Neuronal stem cell (in vitro differentiated cells): ENCODE data around the gene DCDC1.
A peak's percentile ranks its signal among the peaks of the same experiment; 100 is the strongest.

ENCODE experiments used
- DNase-seq: peaks from one replicate; pipeline ENCODE4 v3.0.0-alpha.2; 2013; ENCODE audit warnings: low spot score
- H2AFZ ChIP-seq: one replicate; pipeline ENCODE4 v1.6.1; 2013; ENCODE audit warnings: mild to moderate bottlenecking, low read length, inconsistent platforms
- H2AK5ac ChIP-seq: 2 replicates; pipeline ENCODE4 v1.6.1; 2013; ENCODE audit warnings: low read depth, mild to moderate bottlenecking, inconsistent platforms, low read length, moderate library complexity, mixed read lengths
- H2BK120ac ChIP-seq: 2 replicates; pipeline ENCODE4 v1.6.1; 2013; ENCODE audit warnings: low read depth, mild to moderate bottlenecking, inconsistent platforms, low read length, moderate library complexity, mixed read lengths
- H2BK12ac ChIP-seq: one replicate; pipeline ENCODE4 v1.6.1; 2013; ENCODE audit warnings: low read length, inconsistent platforms
- H2BK15ac ChIP-seq: 2 replicates; pipeline ENCODE4 v1.6.1; 2013; ENCODE audit warnings: mild to moderate bottlenecking, low read length, inconsistent platforms, mixed read lengths
- H2BK5ac ChIP-seq: one replicate; pipeline ENCODE4 v1.6.1; 2013; ENCODE audit warnings: inconsistent platforms, mild to moderate bottlenecking, low read length, moderate library complexity
- H3K14ac ChIP-seq: one replicate; pipeline ENCODE4 v1.6.1; 2013; ENCODE audit warnings: low read length, inconsistent platforms
- H3K18ac ChIP-seq: 2 replicates; pipeline ENCODE4 v1.6.1; 2013; ENCODE audit warnings: low read length, inconsistent platforms
- H3K23ac ChIP-seq: 2 replicates; pipeline ENCODE4 v1.6.1; 2013; ENCODE audit warnings: low read depth, mild to moderate bottlenecking, mixed read lengths, low read length, inconsistent platforms; ENCODE audit not compliant: poor library complexity
- H3K27ac ChIP-seq: replicated peaks from 3 replicates; pipeline ENCODE4 v1.5.1; 2013; ENCODE audit warnings: low read length, inconsistent platforms
- H3K27me3 ChIP-seq, 3 experiments: 2 replicates each; pipeline ENCODE4 v1.6.1; 2013; ENCODE audit warnings: low read length in 3 of 3, mild to moderate bottlenecking in 2 of 3, inconsistent platforms in 1 of 3, low read depth in 1 of 3, mixed read lengths in 1 of 3, moderate library complexity in 1 of 3; ENCODE audit not compliant: control insufficient read depth in 3 of 3, insufficient read depth in 3 of 3
- H3K36me3 ChIP-seq, 2 donors: replicated peaks in 1 of 2; 2 replicates each; pipeline ENCODE4 v1.6.1; 2013; ENCODE audit warnings: low read length in 2 of 2; ENCODE audit not compliant: control insufficient read depth in 2 of 2, insufficient read depth in 2 of 2
- H3K4ac ChIP-seq: 2 replicates; pipeline ENCODE4 v1.6.1; 2013; ENCODE audit warnings: inconsistent platforms, mild to moderate bottlenecking, low read length, moderate library complexity
- H3K4me1 ChIP-seq, 2 donors: 1 replicate in 1 of 2; 2 replicates in 1 of 2; pipeline ENCODE4 v1.6.1; 2013; ENCODE audit warnings: low read length in 2 of 2, low read depth in 1 of 2; ENCODE audit not compliant: control insufficient read depth in 2 of 2, insufficient read depth in 1 of 2
- H3K4me2 ChIP-seq: one replicate; pipeline ENCODE4 v1.6.1; 2013; ENCODE audit warnings: mild to moderate bottlenecking, low read length, inconsistent platforms; ENCODE audit not compliant: insufficient read depth, poor library complexity, severe bottlenecking
- H3K4me3 ChIP-seq, 2 donors: 2 replicates each; pipeline ENCODE4 v1.5.1; 2013; ENCODE audit warnings: low read length in 2 of 2, mild to moderate bottlenecking in 2 of 2, inconsistent platforms in 1 of 2, moderate library complexity in 1 of 2
- H3K79me1 ChIP-seq: one replicate; pipeline ENCODE4 v1.6.1; 2013; ENCODE audit warnings: low read depth, mild to moderate bottlenecking, inconsistent platforms, low read length, moderate library complexity
- H3K9ac ChIP-seq: one replicate; pipeline ENCODE4 v1.6.1; 2013; ENCODE audit warnings: mild to moderate bottlenecking, low read depth, low read length, inconsistent platforms; ENCODE audit not compliant: poor library complexity
- H3K9me3 ChIP-seq, 2 donors: replicated peaks in 1 of 2; 2 replicates each; pipeline versions ENCODE3 to v1.6.1; 2013; ENCODE audit warnings: low read length in 2 of 2, mild to moderate bottlenecking in 2 of 2, inconsistent platforms in 1 of 2, low read depth in 1 of 2, mixed read lengths in 1 of 2, moderate library complexity in 1 of 2; ENCODE audit not compliant: control insufficient read depth in 2 of 2, insufficient read depth in 1 of 2
- H4K8ac ChIP-seq: one replicate; pipeline ENCODE4 v1.6.1; 2013; ENCODE audit warnings: low read depth, mild to moderate bottlenecking, inconsistent platforms, low read length, moderate library complexity
- H4K91ac ChIP-seq: one replicate; pipeline ENCODE4 v1.6.1; 2013; ENCODE audit warnings: low read length, low read depth, mild to moderate bottlenecking, inconsistent platforms; ENCODE audit not compliant: poor library complexity
- WGBS, 2 donors: extraction: QIAGEN DNeasy Blood & Tissue Kit; methylation state at CpG; one replicate each; pipeline ENCODE4 v1.1.7; 2013; ENCODE audit warnings: missing lambda C conversion rate in 2 of 2, mixed read lengths in 1 of 2; ENCODE audit not compliant: insufficient read length in 2 of 2, insufficient replicate concordance in 1 of 2; ENCODE audit errors: extremely low coverage in 2 of 2; 5-methylcytosine and 5-hydroxymethylcytosine counted together

The DCDC1 gene

GRCh38 chr11:31415435-31415834 is 45.9 kb upstream of the DCDC1 start:
- Histone ChIP-seq H3K79me1 (no peaks in the 10 kb centered on the region), H3K14ac (peak overlapping the region; percentile 47), H2AFZ (no peak overlapping the region), H3K4ac (no peak overlapping the region), H3K4me1 (peaks cover 2 to 18% of the 10 kb centered on the region in 2 donors), H3K9ac (no peak overlapping the region), H3K9me3 (peaks cover 4 to 8% of the 10 kb centered on the region in 2 donors), H3K18ac (peak overlapping the region; percentile 48), H2BK5ac (no peak overlapping the region), H3K23ac (no peak overlapping the region), H4K91ac (no peak overlapping the region), H2BK120ac (no peak overlapping the region), H2AK5ac (no peak overlapping the region), H3K4me3 (no peak overlapping the region), H2BK12ac (no peak overlapping the region), H3K36me3 (peaks cover 2 to 13% of the 10 kb centered on the region in 2 donors), H3K27ac (no peak overlapping the region), H4K8ac (no peak overlapping the region), H3K4me2 (no peak overlapping the region), H3K27me3 (no peaks in the 10 kb centered on the region), H2BK15ac (no peak overlapping the region)
- WGBS, 2 donors, result no CpG with 5 or more reads among the region's 4 CpGs
- DNase-seq, result no peak

GRCh38 chr11:31414338-31414737 is 44.8 kb upstream of the DCDC1 start:
- no peak overlapping the region for H4K91ac ChIP-seq
- no peak overlapping the region for H2BK5ac ChIP-seq
- no peak overlapping the region for H2BK120ac ChIP-seq
- no peak overlapping the region for H3K23ac ChIP-seq
- no peak overlapping the region for H3K4me2 ChIP-seq
- H3K27me3 ChIP-seq, result no peaks in the 10 kb centered on the region
- no peak overlapping the region for H3K9ac ChIP-seq
- peaks cover 2 to 13% of the 10 kb centered on the region in 2 donors for H3K36me3 ChIP-seq
- no peak overlapping the region for H3K18ac ChIP-seq
- H3K4me1 ChIP-seq, result peaks cover 2 to 13% of the 10 kb centered on the region in 2 donors
- no peak overlapping the region for H3K27ac ChIP-seq
- WGBS, 2 donors, result 100% methylated on average over 1 of the region's 3 CpGs; no CpG with 5 or more reads in 1 of the 2 donors
- no peak for DNase-seq
- H3K79me1 ChIP-seq, result no peaks in the 10 kb centered on the region
- no peak overlapping the region for H2BK15ac ChIP-seq
- H3K14ac ChIP-seq, result no peak overlapping the region
- H2BK12ac ChIP-seq, result no peak overlapping the region
- H4K8ac ChIP-seq, result no peak overlapping the region
- H2AFZ ChIP-seq, result no peak overlapping the region
- H3K4ac ChIP-seq, result no peak overlapping the region
- H3K4me3 ChIP-seq, result no peak overlapping the region
- H2AK5ac ChIP-seq, result no peak overlapping the region
- H3K9me3 ChIP-seq, result peaks cover 4 to 10% of the 10 kb centered on the region in 2 donors

GRCh38 chr11:31412946-31413345 is 43.4 kb upstream of the DCDC1 start:
- Histone ChIP-seq H2BK5ac (no peak overlapping the region), H3K4ac (no peak overlapping the region), H3K4me2 (no peak overlapping the region), H3K4me3 (no peak overlapping the region), H3K14ac (no peak overlapping the region), H3K36me3 (peaks cover 2 to 13% of the 10 kb centered on the region in 2 donors), H3K9me3 (peaks cover 4 to 10% of the 10 kb centered on the region in 2 donors), H3K9ac (no peak overlapping the region), H3K4me1 (peaks cover 2 to 11% of the 10 kb centered on the region in 2 donors), H2BK15ac (no peak overlapping the region), H4K8ac (no peak overlapping the region), H2AK5ac (no peak overlapping the region), H2AFZ (no peak overlapping the region), H2BK120ac (no peak overlapping the region), H3K79me1 (no peaks in the 10 kb centered on the region), H3K27me3 (no peaks in the 10 kb centered on the region), H4K91ac (no peak overlapping the region), H3K18ac (no peak overlapping the region), H2BK12ac (no peak overlapping the region), H3K23ac (no peak overlapping the region), H3K27ac (no peak overlapping the region)
- DNase-seq, result no peak
- no CpG with 5 or more reads among the region's 2 CpGs for WGBS, 2 donors

- H3K23ac ChIP-seq, result no peak overlapping the region
- H3K14ac ChIP-seq, result no peak overlapping the region
- H4K8ac ChIP-seq, result no peak overlapping the region
- H3K9me3 ChIP-seq, result peaks cover 4 to 10% of the 10 kb centered on the region in 2 donors
- H3K4ac ChIP-seq, result no peak overlapping the region
- H3K27me3 ChIP-seq, result no peaks in the 10 kb centered on the region
- no peak overlapping the region for H2BK15ac ChIP-seq
- no peak overlapping the region for H2BK5ac ChIP-seq
- H4K91ac ChIP-seq, result no peak overlapping the region
- H3K18ac ChIP-seq, result no peak overlapping the region
- H3K4me3 ChIP-seq, result no peak overlapping the region
- WGBS, 2 donors, result no CpG with 5 or more reads among the region's 2 CpGs
- no peak overlapping the region for H2AFZ ChIP-seq
- H2BK120ac ChIP-seq, result no peak overlapping the region
- peaks cover 0 to 2% of the 10 kb centered on the region in 2 donors for H3K36me3 ChIP-seq
- no peak overlapping the region for H3K4me2 ChIP-seq
- no peak overlapping the region for H2AK5ac ChIP-seq
- H3K79me1 ChIP-seq, result no peaks in the 10 kb centered on the region
- H3K9ac ChIP-seq, result no peak overlapping the region
- no peaks in the 10 kb centered on the region for H3K4me1 ChIP-seq
- no peak for DNase-seq
- no peak overlapping the region for H3K27ac ChIP-seq
- H2BK12ac ChIP-seq, result no peak overlapping the region
These were observed 38.7 kb upstream of the DCDC1 start for GRCh38 chr11:31408201-31408600.
